HepG2 (cell line): ENCODE data around the gene GNAL. TPM values are rescaled to one million over a fixed set of nuclear protein-coding genes. Genes with fewer than 3 reads are reported as not detected.

ENCODE experiments used
- ATAC-seq: fragments of 200-7000 bp; cut with Tn5 transposase; 3 replicates; pipeline ENCODE4 v1.9.1; 2020; ENCODE audit warnings: mild to moderate bottlenecking, moderate library complexity
- BruUV-seq: library from RNA; stranded (reverse); fragments of 400-500 nt; replicated peaks from 2 replicates; lab custom pipeline; 2021; lab: Mats Ljungman, UMichigan
- CTCF ChIA-PET: fragments of 300-600 bp; formaldehyde crosslinking; extraction: SDS; loops from one replicate; lab custom pipeline; 2021; ENCODE audit warnings: low total read pairs, inconsistent platforms, low intra/inter-chr PET ratio; lab: Yijun Ruan, JAX
- POLR2A ChIA-PET: fragments of 350-600 bp; sonication (Branson Sonifier 250); formaldehyde crosslinking; loops from one replicate; lab custom pipeline; 2020; ENCODE audit warnings: antibody characterized with exemption, inconsistent platforms; lab: Yijun Ruan, JAX
- DNase-seq: peaks from one replicate; pipeline ENCODE4 v3.0.0-alpha.2; 2015; ENCODE audit warnings: low spot score
- FAIRE-seq: peaks from 3 replicates; lab custom pipeline; 2011; peaks lifted over from hg19 to GRCh38; lab: Jason Lieb, UNC
- H2AFZ ChIP-seq: one replicate; pipeline ENCODE4 v1.6.1; 2011; ENCODE audit warnings: low read length, inconsistent platforms
- H3K27ac ChIP-seq: fragments of 300-600 bp; 3 replicates; pipeline ENCODE4 v1.8.0; 2011; ENCODE audit warnings: mixed run types, mild to moderate bottlenecking, mixed read lengths, low read length, inconsistent platforms; ENCODE audit not compliant: insufficient read depth; ENCODE audit errors: extremely low read length
- H3K27me3 ChIP-seq, 2 experiments: fragments of 200-600 bp in 1 of 2; 2 replicates in 1 of 2; 3 replicates in 1 of 2; pipeline versions ENCODE4 v1.6.0 to v1.8.0; 2011; ENCODE audit warnings: low read length in 2 of 2, mild to moderate bottlenecking in 2 of 2, moderate library complexity in 2 of 2, inconsistent platforms in 1 of 2; ENCODE audit not compliant: insufficient read depth in 2 of 2, control insufficient read depth in 1 of 2
- H3K36me3 ChIP-seq, 2 experiments: fragments of 200-600 bp in 1 of 2; replicated peaks in 1 of 2; 2 replicates in 1 of 2; 3 replicates in 1 of 2; pipeline versions ENCODE4 v1.5.1 to v1.8.0; 2011; ENCODE audit warnings: low read length in 2 of 2, inconsistent platforms in 1 of 2; ENCODE audit not compliant: insufficient read depth in 2 of 2, control insufficient read depth in 1 of 2
- H3K4me1 ChIP-seq: 2 replicates; pipeline ENCODE4 v1.5.1; 2012; ENCODE audit warnings: low read length, inconsistent platforms; ENCODE audit not compliant: insufficient read depth
- H3K4me2 ChIP-seq: 2 replicates; pipeline ENCODE4 v1.6.0; 2011; ENCODE audit warnings: low read depth, low read length, inconsistent platforms
- H3K4me3 ChIP-seq, 3 experiments: fragments of 200-600 bp in 1 of 3; sonication (generic), shearing (Covaris generic) in 1 of 3; replicated peaks in 1 of 3; 2 replicates each; pipeline ENCODE4 v1.5.1; 2011 to 2016; ENCODE audit warnings: low read length in 3 of 3, inconsistent platforms in 2 of 3, low read depth in 2 of 3, mild to moderate bottlenecking in 2 of 3, control low read depth in 1 of 3, mixed read lengths in 1 of 3; ENCODE audit not compliant: insufficient read depth in 1 of 3
- H3K79me2 ChIP-seq: one replicate; pipeline ENCODE4 v1.6.1; 2011; ENCODE audit warnings: low read length, inconsistent platforms; ENCODE audit not compliant: insufficient read depth
- H3K9ac ChIP-seq: 2 replicates; pipeline ENCODE4 v1.6.0; 2011; ENCODE audit warnings: mild to moderate bottlenecking, low read depth, low read length, inconsistent platforms; ENCODE audit not compliant: insufficient read depth
- H3K9me3 ChIP-seq: 2 replicates; pipeline ENCODE4 v1.5.1; 2012; ENCODE audit warnings: mild to moderate bottlenecking, low read length
- H4K20me1 ChIP-seq: 2 replicates; pipeline ENCODE4 v1.6.0; 2011; ENCODE audit warnings: inconsistent platforms, mild to moderate bottlenecking, low read length, moderate library complexity; ENCODE audit not compliant: insufficient read depth
- FOSL2 ChIP-seq: sonication (generic); formaldehyde crosslinking; IDR thresholded peaks from 2 replicates; pipeline ENCODE4 v1.4.0; 2020; ENCODE audit warnings: missing genetic modification reagents
- IRX3 ChIP-seq: sonication (generic); formaldehyde crosslinking; IDR thresholded peaks from 2 replicates; pipeline ENCODE4 v1.8.1; 2023; ENCODE audit warnings: mild to moderate bottlenecking, low read depth, missing genetic modification reagents, borderline replicate concordance
- MXI1 ChIP-seq: IDR thresholded peaks from 3 replicates; pipeline ENCODE4 v1.6.1; 2012; ENCODE audit warnings: low read depth, low read length, inconsistent platforms, borderline replicate concordance
- SETDB1 ChIP-seq: sonication (generic); formaldehyde crosslinking; IDR thresholded peaks from 2 replicates; pipeline ENCODE4 v1.5.1; 2020; ENCODE audit warnings: missing genetic modification reagents, mild to moderate bottlenecking, borderline replicate concordance
- SUZ12 ChIP-seq: fragments of 150-350 bp; IDR thresholded peaks from 2 replicates; pipeline ENCODE4 v1.6.1; 2014; ENCODE audit warnings: low read depth, low read length
- TRAFD1 ChIP-seq: sonication (generic); formaldehyde crosslinking; IDR thresholded peaks from 2 replicates; pipeline ENCODE4 v1.5.1; 2020; ENCODE audit warnings: missing genetic modification reagents, mild to moderate bottlenecking, borderline replicate concordance
- WGBS: methylation state at CpG from one replicate; pipeline ENCODE4 v1.1.6; 2017; ENCODE audit warnings: low lambda C conversion rate; 5-methylcytosine and 5-hydroxymethylcytosine counted together
- in situ Hi-C: cut with HindIII; loops from 2 replicates; pipeline ENCODE4 v1.10.0; 2017; ENCODE audit warnings: low pct_unique_long_range_greater_than_20kb; ENCODE audit not compliant: extremely low pct_ligation_motif_present
- intact Hi-C: fragments of 100-400 bp; cut with micrococcal nuclease; formaldehyde crosslinking; loops from one replicate; pipeline ENCODE4 v1.10.0; 2022; ENCODE audit not compliant: unreplicated experiment
- polyA plus RNA-seq, 8 experiments: library from polyadenylated mRNA; depleted of rRNA in 3 of 8; stranded (reverse) in 7 of 8; unstranded in 1 of 8; fragments of >200 nt; fragmentation: Illumina TruSeq in 4 of 8; extraction: Trizol in 4 of 8; gene quantifications; 2 replicates each; pipeline versions ENCODE4 v1.2.1 to v1.2.3, GENCODE V29; 2011 to 2016; ENCODE audit warnings: low read depth in 4 of 8, missing spikeins in 1 of 8, mixed read lengths in 1 of 8; ENCODE audit not compliant: insufficient read depth in 1 of 8
- total RNA-seq, 5 experiments: library from RNA; depleted of rRNA; stranded (reverse); fragments of >200 nt; fragmentation: Illumina TruSeq; extraction: Trizol; gene quantifications; 2 replicates each; pipeline ENCODE4 v1.2.3, GENCODE V29; 2016; ENCODE audit warnings: low read depth in 1 of 5

GNAL gene
- total and polyA plus RNA-seq, 2 of the 13 experiments (the other 11 are each of a cell fraction or from before 2014, with no cell fraction given): 0.87 to 1.4 TPM

DNA sequence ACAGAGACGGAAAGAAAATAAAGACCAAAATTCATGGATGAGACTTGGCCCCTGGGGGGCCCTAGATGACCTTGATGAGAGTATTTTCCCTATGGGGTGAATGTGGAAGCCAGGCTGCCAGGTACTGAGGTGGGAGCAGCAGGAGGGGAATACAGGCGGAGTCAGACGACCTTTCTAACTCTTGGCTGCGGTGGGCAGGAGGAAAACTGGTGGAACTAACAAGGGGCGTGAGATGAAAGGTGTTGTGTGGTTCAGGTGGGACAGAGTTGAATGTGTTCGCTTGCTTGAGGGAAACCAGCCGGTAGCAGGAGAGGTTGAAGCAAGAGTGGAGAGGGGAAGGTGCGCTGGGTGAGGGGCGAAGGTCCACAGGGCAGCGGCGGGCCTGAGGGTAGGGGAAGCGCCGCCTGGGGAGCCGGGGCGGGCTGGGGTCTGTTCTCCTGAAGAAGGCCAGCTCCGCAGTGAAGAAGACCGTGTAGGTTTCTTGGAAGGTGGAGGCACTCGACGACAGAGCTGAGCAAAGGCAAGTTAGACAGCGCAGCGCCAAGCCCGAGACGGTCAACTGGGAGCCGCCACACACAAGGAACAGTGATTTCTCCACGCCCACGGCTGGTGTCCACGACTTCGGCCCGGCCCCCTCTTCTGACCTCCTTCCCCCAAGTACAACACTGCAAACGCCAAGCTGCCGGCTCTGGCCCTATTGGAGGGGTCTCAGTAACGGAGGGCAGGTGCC lies 61.7 kb downstream of the GNAL start:
- in situ Hi-C loops: no loop called here

More for the DNA sequence above, 61.7 kb downstream of the GNAL start:
- Histone ChIP-seq H3K4me2 (no peak overlapping the region), H3K27me3 (peaks cover 2 to 12% of the 10 kb centered on the region in 2 experiments; a peak in 2 of 5 replicates), H3K9me3 (no peaks in the 10 kb centered on the region), H3K79me2 (no peaks in the 10 kb centered on the region), H3K27ac (no peak overlapping the region), H4K20me1 (no peaks in the 10 kb centered on the region), H3K4me1 (no peaks in the 10 kb centered on the region), H3K4me3 (no peak overlapping the region), H3K9ac (no peak overlapping the region), H3K36me3 (no peaks in the 10 kb centered on the region), H2AFZ (no peak overlapping the region)
- FAIRE-seq: no peak
- WGBS: 69% methylated on average over 31 of the region's 32 CpGs
- POLR2A ChIA-PET: no interaction called here
- no peak for DNase-seq
- no peak; the same call in 2 of the 3 replicates for ATAC-seq
- no TSS peak for BruUV-seq
- no peak for TF ChIP-seq FOSL2 (CRISPR knock-in tag)
- TF ChIP-seq MXI1: no peak
- no peak for TF ChIP-seq SETDB1 (CRISPR knock-in tag)
- TF ChIP-seq TRAFD1 (CRISPR knock-in tag): no peak
- TF ChIP-seq SUZ12: no peak
- no peak for TF ChIP-seq IRX3 (CRISPR knock-in tag)
- CTCF ChIA-PET: no interaction called here
- intact Hi-C loops: no loop called here
